Fibroblast of lung (primary cell): ENCODE measurements around the gene DMAC2L. TPM values are rescaled to one million over a fixed set of nuclear protein-coding genes. Genes with fewer than 3 reads are reported as not detected.

Experiments used
- DNase-seq, 2 donors: peaks; one replicate each; pipeline versions ENCODE4 v3.0.0 to v3.0.0-alpha.2; 2010; ENCODE audit warnings: low read depth in 2 of 2
- H2AFZ ChIP-seq: 2 replicates; pipeline ENCODE4 v1.5.1; 2012; ENCODE audit warnings: low read length, control low read depth, inconsistent platforms
- H3K27ac ChIP-seq: 2 replicates; pipeline ENCODE4 v1.5.1; 2011; ENCODE audit warnings: low read length, control low read depth; ENCODE audit not compliant: insufficient read depth
- H3K27me3 ChIP-seq: 2 replicates; pipeline ENCODE4 v1.5.1; 2011; ENCODE audit warnings: mild to moderate bottlenecking, low read length; ENCODE audit not compliant: control insufficient read depth, insufficient read depth
- H3K36me3 ChIP-seq: 2 replicates; pipeline ENCODE4 v1.5.1; 2011; ENCODE audit warnings: low read length; ENCODE audit not compliant: control insufficient read depth, insufficient read depth
- H3K4me1 ChIP-seq: 2 replicates; pipeline ENCODE4 v1.5.1; 2011; ENCODE audit warnings: low read length; ENCODE audit not compliant: control insufficient read depth, insufficient read depth; ENCODE audit errors: extremely low read depth
- H3K4me2 ChIP-seq: 2 replicates; pipeline ENCODE4 v1.5.1; 2011; ENCODE audit warnings: low read length, control low read depth; ENCODE audit not compliant: insufficient read depth; ENCODE audit errors: extremely low read depth
- H3K4me3 ChIP-seq, 4 experiments: fragments of 200-600 bp in 1 of 4; sonication (generic) in 1 of 4; replicated peaks in 1 of 4; 2 replicates each; pipeline ENCODE4 v1.5.1; 2011 to 2016; ENCODE audit warnings: low read length in 4 of 4, low read depth in 3 of 4, mild to moderate bottlenecking in 3 of 4, control low read depth in 2 of 4, inconsistent platforms in 1 of 4, mixed read lengths in 1 of 4; ENCODE audit not compliant: insufficient read depth in 1 of 4; ENCODE audit errors: control extremely low read depth in 1 of 4
- H3K79me2 ChIP-seq: 2 replicates; pipeline ENCODE4 v1.5.1; 2012; ENCODE audit warnings: mild to moderate bottlenecking, low read length, inconsistent platforms; ENCODE audit not compliant: control insufficient read depth, insufficient read depth
- H3K9ac ChIP-seq: 2 replicates; pipeline ENCODE4 v1.5.1; 2011; ENCODE audit warnings: mild to moderate bottlenecking, low read length, control low read depth; ENCODE audit not compliant: insufficient read depth
- H3K9me3 ChIP-seq: 2 replicates; pipeline ENCODE4 v1.5.1; 2012; ENCODE audit warnings: low read depth, low read length; ENCODE audit not compliant: control insufficient read depth, insufficient read depth
- H4K20me1 ChIP-seq: 2 replicates; pipeline ENCODE4 v1.5.1; 2011; ENCODE audit warnings: low read length; ENCODE audit not compliant: control insufficient read depth, insufficient read depth; ENCODE audit errors: extremely low read depth
- CTCF ChIP-seq, 2 donors: IDR thresholded peaks in 1 of 2; conservative IDR thresholded peaks in 1 of 2; 1 replicate in 1 of 2; 2 replicates in 1 of 2; pipeline ENCODE4 v1.5.1; 2011 to 2012; ENCODE audit warnings: low read length in 2 of 2, control low read depth in 1 of 2, inconsistent platforms in 1 of 2, low read depth in 1 of 2, mild to moderate bottlenecking in 1 of 2
- EZH2 ChIP-seq: IDR thresholded peaks from 2 replicates; pipeline ENCODE4 v1.5.1; 2012; ENCODE audit warnings: low read length, control low read depth, mild to moderate bottlenecking; ENCODE audit errors: missing control alignments
- polyA plus RNA-seq, 2 donors: library from polyadenylated mRNA; depleted of rRNA in 1 of 2; stranded (reverse) in 1 of 2; unstranded in 1 of 2; fragments of >200 nt; gene quantifications; 2 replicates each; pipeline ENCODE4 v1.2.1, GENCODE V29; 2011 to 2012; ENCODE audit warnings: missing spikeins in 1 of 2
- total RNA-seq: library from RNA; depleted of rRNA; stranded (reverse); fragments of >200 nt; gene quantifications from 2 replicates; pipeline ENCODE4 v1.2.1, GENCODE V29; 2014

Gene DMAC2L
- total and polyA plus RNA-seq, 2 donors (not counting 1 experiment from before 2014, with no cell fraction given), result 4.8 to 17.6 TPM

- TF ChIP-seq CTCF (conservative IDR thresholded peaks at IDR 0.05 in 1 of 2, IDR thresholded peaks at IDR 0.05 in 1 of 2; ENCODE audit: low read depth in 1 of 2, low read length in 2 of 2), result no peak
- TF ChIP-seq EZH2, result no peak
- Histone ChIP-seq H3K27ac (no peak overlapping the region), H3K79me2 (no peaks in the 10 kb centered on the region), H2AFZ (no peak overlapping the region), H3K4me1 (peaks cover 24% of the 10 kb centered on the region), H3K27me3 (no peaks in the 10 kb centered on the region), H3K9ac (no peak overlapping the region), H3K36me3 (no peaks in the 10 kb centered on the region), H3K4me3 (no peak overlapping the region), H3K9me3 (no peaks in the 10 kb centered on the region), H4K20me1 (no peaks in the 10 kb centered on the region), H3K4me2 (no peak overlapping the region)
- DNase-seq, result no peak
These were observed 33.8 kb downstream of the DMAC2L start for GRCh38 chr14:50345846-50346422.

GRCh38 chr14:50347521-50347920, 35.4 kb downstream of the DMAC2L start:
- Histone ChIP-seq H3K27ac (no peak overlapping the region), H3K27me3 (no peaks in the 10 kb centered on the region)
- peak; percentile 66 to 72 for DNase-seq

GRCh38 chr14:50348933-50349332, 36.8 kb downstream of the DMAC2L start:
- no peaks in the 10 kb centered on the region for H3K79me2 ChIP-seq
- no peak overlapping the region for H3K9ac ChIP-seq
- no peaks in the 10 kb centered on the region for H3K9me3 ChIP-seq
- no peak overlapping the region for H3K27ac ChIP-seq
- no peak for DNase-seq
- TF ChIP-seq CTCF (conservative IDR thresholded peaks at IDR 0.05 in 1 of 2, IDR thresholded peaks at IDR 0.05 in 1 of 2; ENCODE audit: low read depth in 1 of 2, low read length in 2 of 2) (no peak), EZH2 (no peak)
- no peak overlapping the region for H3K4me2 ChIP-seq
- H3K4me1 ChIP-seq, result peaks cover 18% of the 10 kb centered on the region
- no peaks in the 10 kb centered on the region for H3K36me3 ChIP-seq
- H2AFZ ChIP-seq, result no peak overlapping the region
- no peaks in the 10 kb centered on the region for H3K27me3 ChIP-seq
- H3K4me3 ChIP-seq, result no peak overlapping the region
- H4K20me1 ChIP-seq, result no peaks in the 10 kb centered on the region

More at GRCh38 chr14:50347521-50347920, 35.4 kb downstream of the DMAC2L start:
- H3K4me3 ChIP-seq, result no peak overlapping the region
- no peaks in the 10 kb centered on the region for H4K20me1 ChIP-seq
- H3K79me2 ChIP-seq, result no peaks in the 10 kb centered on the region
- no peaks in the 10 kb centered on the region for H3K36me3 ChIP-seq
- H3K9ac ChIP-seq, result no peak overlapping the region
- H2AFZ ChIP-seq, result peak overlapping the region; percentile 17
- H3K4me2 ChIP-seq, result no peak overlapping the region
- TF ChIP-seq EZH2, result no peak
- TF ChIP-seq CTCF (conservative IDR thresholded peaks at IDR 0.05 in 1 of 2, IDR thresholded peaks at IDR 0.05 in 1 of 2; ENCODE audit: low read depth in 1 of 2, low read length in 2 of 2), result no peak
- no peaks in the 10 kb centered on the region for H3K9me3 ChIP-seq
- H3K4me1 ChIP-seq, result peaks cover 25% of the 10 kb centered on the region
